Gastrocnemius medialis (tissue), 4 donors: ENCODE results near the gene CDKL1. TPM values are rescaled to one million over a fixed set of nuclear protein-coding genes. Genes with fewer than 3 reads are reported as not detected.

Source experiments
- ATAC-seq, 2 donors: fragments of 150-250 bp; one replicate each; pipeline ENCODE4 v1.9.1; 2016
- DNase-seq, 2 donors: peaks; one replicate each; pipeline ENCODE4 v3.0.0-alpha.2; 2019
- H3K27ac ChIP-seq, 4 donors: fragments of 200-600 bp; sonication (generic); 1 replicate in 1 of 4; 2 replicates in 3 of 4; pipeline ENCODE4 v1.5.1; 2016 to 2018; ENCODE audit warnings: mild to moderate bottlenecking in 2 of 4, moderate library complexity in 1 of 4
- H3K27me3 ChIP-seq, 3 donors: fragments of 200-600 bp; sonication (generic) in 2 of 3; 1 replicate in 1 of 3; 2 replicates in 2 of 3; pipeline versions ENCODE4 v1.5.1 to v1.6.0; 2016 to 2019; ENCODE audit warnings: mild to moderate bottlenecking in 1 of 3, moderate library complexity in 1 of 3
- H3K36me3 ChIP-seq, 2 donors: fragments of 200-600 bp; sonication (generic) in 1 of 2; one replicate each; pipeline ENCODE4 v1.5.1; 2017 to 2018
- H3K4me1 ChIP-seq, 2 donors: fragments of 200-600 bp; sonication (generic) in 1 of 2; one replicate each; pipeline ENCODE4 v1.5.1; 2016 to 2017; ENCODE audit warnings: mild to moderate bottlenecking in 2 of 2
- H3K4me3 ChIP-seq, 4 donors: fragments of 200-600 bp; sonication (generic) in 3 of 4; 1 replicate in 1 of 4; 2 replicates in 3 of 4; pipeline ENCODE4 v1.5.1; 2016 to 2019; ENCODE audit warnings: mild to moderate bottlenecking in 2 of 4
- H3K9me3 ChIP-seq, 3 donors: fragments of 200-600 bp; sonication (generic) in 2 of 3; 1 replicate in 1 of 3; 2 replicates in 2 of 3; pipeline ENCODE4 v1.5.1; 2016 to 2019
- CTCF ChIP-seq, 5 experiments: fragments of 450-650 bp in 3 of 5; fragments of 200-600 bp in 2 of 5; sonication (generic) in 2 of 5; IDR thresholded peaks in 4 of 5; conservative IDR thresholded peaks in 1 of 5; 1 replicate in 4 of 5; 2 replicates in 1 of 5; pipeline ENCODE4 v1.5.1; 2016 to 2019; ENCODE audit warnings: antibody characterized with exemption in 5 of 5, mild to moderate bottlenecking in 3 of 5, moderate library complexity in 3 of 5
- POLR2A ChIP-seq, 2 donors: fragments of 450-650 bp; IDR thresholded peaks; one replicate each; pipeline ENCODE4 v1.6.1; 2017; ENCODE audit warnings: antibody characterized with exemption in 2 of 2, mild to moderate bottlenecking in 2 of 2, moderate library complexity in 2 of 2
- in situ Hi-C, 4 donors: fragments of 200-750 bp; cut with MboI; loops; one replicate each; pipeline versions ENCODE4 v1.15.0 to v1.8.0; 2017; ENCODE audit warnings: low sequenced_read_pairs in 4 of 4
- intact Hi-C: fragments of 100-400 bp; cut with DNase I; formaldehyde crosslinking; loops from one replicate; pipeline ENCODE4 v1.15.1; 2023; ENCODE audit warnings: low total_unique reads
- total RNA-seq, 4 donors: library from RNA; depleted of rRNA; stranded (reverse); fragments of >200 nt; gene quantifications; one replicate each; pipeline versions ENCODE4 v1.1.0 to v1.2.3, GENCODE V29; 2016

CDKL1 gene
- total RNA-seq, 4 donors from 2014 or later = 0.59 to 2.0 (median 1.4) TPM

- no peak for ATAC-seq
- in situ Hi-C loops = no loop called here
- Histone ChIP-seq H3K9me3 (no peaks in the 10 kb centered on the region), H3K36me3 (no peaks in the 10 kb centered on the region), H3K4me1 (peaks cover 17 to 28% of the 10 kb centered on the region in 2 donors), H3K27me3 (no peaks in the 10 kb centered on the region), H3K4me3 (no peak overlapping the region), H3K27ac (no peak overlapping the region)
- no peak for DNase-seq
- TF ChIP-seq CTCF (IDR thresholded peaks at IDR 0.05 in 4 of 5, conservative IDR thresholded peaks at IDR 0.05 in 1 of 5) (no peak), POLR2A (IDR thresholded peaks at IDR 0.05) (no peak)
- intact Hi-C loops = loop anchor here (5.0 kb wide), 1 partner anchor 192 kb away; the partner anchor contains the start of gene MAP4K5
These were observed 56.6 kb downstream of the CDKL1 start for GRCh38 chr14:50340045-50340444.

- intact Hi-C loops (no loop called here), in situ Hi-C loops (no loop called here)
- TF ChIP-seq POLR2A (IDR thresholded peaks at IDR 0.05) (no peak), CTCF (IDR thresholded peaks at IDR 0.05 in 4 of 5, conservative IDR thresholded peaks at IDR 0.05 in 1 of 5) (no peak)
- H3K9me3 ChIP-seq = no peaks in the 10 kb centered on the region
- H3K27ac ChIP-seq = no peak overlapping the region
- H3K4me1 ChIP-seq = peaks cover 17 to 33% of the 10 kb centered on the region in 2 donors
- no peak overlapping the region for H3K4me3 ChIP-seq
- H3K36me3 ChIP-seq = no peaks in the 10 kb centered on the region
- no peak for ATAC-seq
- no peak for DNase-seq
- H3K27me3 ChIP-seq = no peaks in the 10 kb centered on the region
These were observed 57.4 kb downstream of the CDKL1 start for GRCh38 chr14:50339178-50339804.

- no peak for DNase-seq
- H3K4me1 ChIP-seq = peaks cover 17 to 33% of the 10 kb centered on the region in 2 donors
- no peak for ATAC-seq
- in situ Hi-C loops = no loop called here
- no peak overlapping the region for H3K4me3 ChIP-seq
- H3K36me3 ChIP-seq = no peaks in the 10 kb centered on the region
- intact Hi-C loops = no loop called here
- TF ChIP-seq POLR2A (IDR thresholded peaks at IDR 0.05) = no peak
- TF ChIP-seq CTCF (IDR thresholded peaks at IDR 0.05 in 4 of 5, conservative IDR thresholded peaks at IDR 0.05 in 1 of 5) = no peak
- H3K27me3 ChIP-seq = no peaks in the 10 kb centered on the region
- no peak overlapping the region for H3K27ac ChIP-seq
- no peaks in the 10 kb centered on the region for H3K9me3 ChIP-seq
These were observed 58.1 kb downstream of the CDKL1 start for GRCh38 chr14:50338587-50338986.

GRCh38 chr14:50335989-50336824 is 60.5 kb downstream of the CDKL1 start:
- Histone ChIP-seq H3K4me3 (no peak overlapping the region), H3K4me1 (peaks cover 9 to 12% of the 10 kb centered on the region in 2 donors), H3K36me3 (peaks cover 0 to 2% of the 10 kb centered on the region in 2 donors), H3K27me3 (no peaks in the 10 kb centered on the region), H3K9me3 (no peaks in the 10 kb centered on the region), H3K27ac (peak overlapping the region; percentile 48 to 74 (median 60))
- in situ Hi-C loops = no loop called here
- ATAC-seq (peak in 1 of 2 donors; percentile 15), DNase-seq (no peak)
- TF ChIP-seq CTCF (IDR thresholded peaks at IDR 0.05 in 4 of 5, conservative IDR thresholded peaks at IDR 0.05 in 1 of 5) (no peak), POLR2A (IDR thresholded peaks at IDR 0.05) (no peak)
- intact Hi-C loops = no loop called here
